ES-I3 (cell line): ENCODE results near the gene TMEM266.
"Not testable (repeated sequence)": the region's sequence is repeated elsewhere in the genome, so short reads cannot be mapped to it uniquely, and the experiment has no call there.

Experiments used
- H3K36me3 ChIP-seq: 2 replicates; pipeline ENCODE4 v1.6.1; 2013; ENCODE audit warnings: mild to moderate bottlenecking, low read length, control low read depth, moderate library complexity; ENCODE audit not compliant: insufficient read depth
- H3K4me1 ChIP-seq: 2 replicates; pipeline ENCODE4 v1.6.1; 2013; ENCODE audit warnings: mild to moderate bottlenecking, control low read depth, low read length; ENCODE audit not compliant: insufficient read depth
- H3K9ac ChIP-seq: 2 replicates; pipeline ENCODE4 v1.6.1; 2013; ENCODE audit warnings: low read depth, mild to moderate bottlenecking, low read length, moderate library complexity
- H3K9me3 ChIP-seq: 2 replicates; pipeline ENCODE4 v1.6.1; 2013; ENCODE audit warnings: mild to moderate bottlenecking, low read length, moderate library complexity; ENCODE audit not compliant: control insufficient read depth, insufficient read depth

The TMEM266 gene, protein sequence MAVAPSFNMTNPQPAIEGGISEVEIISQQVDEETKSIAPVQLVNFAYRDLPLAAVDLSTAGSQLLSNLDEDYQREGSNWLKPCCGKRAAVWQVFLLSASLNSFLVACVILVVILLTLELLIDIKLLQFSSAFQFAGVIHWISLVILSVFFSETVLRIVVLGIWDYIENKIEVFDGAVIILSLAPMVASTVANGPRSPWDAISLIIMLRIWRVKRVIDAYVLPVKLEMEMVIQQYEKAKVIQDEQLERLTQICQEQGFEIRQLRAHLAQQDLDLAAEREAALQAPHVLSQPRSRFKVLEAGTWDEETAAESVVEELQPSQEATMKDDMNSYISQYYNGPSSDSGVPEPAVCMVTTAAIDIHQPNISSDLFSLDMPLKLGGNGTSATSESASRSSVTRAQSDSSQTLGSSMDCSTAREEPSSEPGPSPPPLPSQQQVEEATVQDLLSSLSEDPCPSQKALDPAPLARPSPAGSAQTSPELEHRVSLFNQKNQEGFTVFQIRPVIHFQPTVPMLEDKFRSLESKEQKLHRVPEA

GRCh38 chr15:76059320-76060117 lies at the start of gene TMEM266:
Gene TMEM266, plus strand, starts transcription at chr15:76059985. Its CDS starts 74,279 bp downstream, at chr15:76134264.
- Histone ChIP-seq H3K9me3 (no peaks in the 10 kb centered on the region), H3K4me1 (peaks cover 18% of the 10 kb centered on the region), H3K9ac (peak within 1 kb of the TSS; percentile 60), H3K36me3 (no peaks in the 10 kb centered on the region)

DNA sequence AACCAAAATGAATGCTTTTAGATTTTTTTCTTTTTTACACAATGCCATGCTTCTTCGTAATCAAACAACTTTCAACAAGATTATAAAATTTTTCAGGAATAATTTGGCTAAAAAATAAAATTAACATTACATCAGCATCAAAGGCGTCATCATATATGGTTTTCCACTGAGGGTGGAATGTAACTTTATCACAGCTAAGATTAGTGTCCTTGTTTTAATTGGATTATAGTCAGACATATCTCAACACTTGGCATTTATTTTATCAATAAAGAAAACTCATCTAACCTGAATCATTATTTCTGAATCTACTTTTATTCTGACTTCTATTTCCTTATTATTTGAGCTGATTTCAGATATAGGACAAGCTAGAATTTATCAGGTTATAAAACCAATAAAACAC lies 49.2 kb upstream of the TMEM266 start:
- Histone ChIP-seq H3K36me3 (no peaks in the 10 kb centered on the region), H3K9me3 (no peaks in the 10 kb centered on the region), H3K9ac (no peak overlapping the region), H3K4me1 (peaks cover 3% of the 10 kb centered on the region; the same call in 1 of the 2 replicates)

GRCh38 chr15:76011627-76012551 lies 47.9 kb upstream of the TMEM266 start, which contains the start of gene NRG4:
Gene NRG4, minus strand, starts transcription at chr15:76012424. Its CDS starts 1,194 bp downstream, at chr15:76011230.
- no peak within 1 kb of the TSS for H3K9ac ChIP-seq

GRCh38 chr15:76013470-76013869 lies 46.3 kb upstream of the TMEM266 start:
- H3K36me3 ChIP-seq, H3K9me3 ChIP-seq, H3K9ac ChIP-seq, H3K4me1 ChIP-seq: not testable (repeated sequence)

More at GRCh38 chr15:76011627-76012551, 47.9 kb upstream of the TMEM266 start, which contains the start of gene NRG4:
- H3K9me3 ChIP-seq = no peaks in the 10 kb centered on the region
- no peaks in the 10 kb centered on the region for H3K36me3 ChIP-seq
- H3K4me1 ChIP-seq = 0 out of 2 replicates have a peak, but pooled peaks cover 3% of the 10 kb centered on the region

DNA sequence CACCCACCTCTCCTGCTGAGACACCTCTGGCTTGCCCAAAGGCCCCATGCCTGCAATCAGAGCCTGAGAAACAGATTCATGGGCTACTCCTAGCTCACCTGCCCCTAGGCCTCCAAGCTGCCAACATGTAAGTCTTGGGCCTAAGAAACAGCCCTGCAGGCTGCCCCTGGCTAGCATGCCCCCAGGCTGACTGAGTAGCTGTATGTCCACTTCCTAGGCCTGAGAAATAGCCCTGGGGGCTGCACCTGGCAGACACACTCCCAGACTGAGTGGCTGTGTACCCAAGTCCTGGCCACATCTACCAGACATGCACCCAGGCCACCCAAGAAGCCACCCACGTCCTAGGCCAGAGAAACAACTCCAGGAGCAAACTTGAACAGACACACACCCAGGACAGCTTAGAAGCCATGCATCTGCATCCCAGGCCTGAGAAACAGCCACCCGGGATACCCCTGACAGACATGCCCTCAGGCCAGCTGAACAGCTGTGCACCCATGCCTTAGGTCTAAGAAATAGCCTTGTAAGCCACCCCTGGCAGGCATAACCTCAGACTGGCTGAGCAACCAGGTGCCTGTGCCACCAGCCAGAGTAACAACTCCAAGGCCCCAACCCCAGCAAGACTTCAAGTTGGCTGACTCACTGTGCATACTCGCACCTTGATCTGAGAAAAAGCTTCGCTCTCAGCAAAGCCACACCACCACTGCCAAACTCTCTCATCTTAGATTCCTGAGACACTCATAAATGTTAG lies 35.6 kb upstream of the TMEM266 start:
- H3K36me3 ChIP-seq = no peaks in the 10 kb centered on the region

GRCh38 chr15:76032046-76032445 lies 27.7 kb upstream of the TMEM266 start:
- H3K36me3 ChIP-seq = no peaks in the 10 kb centered on the region
- H3K9me3 ChIP-seq = no peaks in the 10 kb centered on the region
- H3K9ac ChIP-seq = no peak overlapping the region
- no peaks in the 10 kb centered on the region; the same call in 1 of the 2 replicates for H3K4me1 ChIP-seq

More for the DNA sequence above, 35.6 kb upstream of the TMEM266 start:
- H3K4me1 ChIP-seq = no peaks in the 10 kb centered on the region
- no peak overlapping the region for H3K9ac ChIP-seq
- H3K9me3 ChIP-seq = peaks cover 7% of the 10 kb centered on the region

GRCh38 chr15:76033438-76033837 lies 26.3 kb upstream of the TMEM266 start:
- no peak overlapping the region for H3K9ac ChIP-seq
- no peaks in the 10 kb centered on the region; the same call in 1 of the 2 replicates for H3K4me1 ChIP-seq
- no peaks in the 10 kb centered on the region for H3K36me3 ChIP-seq
- no peaks in the 10 kb centered on the region for H3K9me3 ChIP-seq

- H3K4me1 ChIP-seq = no peaks in the 10 kb centered on the region; the same call in 1 of the 2 replicates
- H3K9ac ChIP-seq = no peak overlapping the region
- H3K9me3 ChIP-seq = no peaks in the 10 kb centered on the region
- no peaks in the 10 kb centered on the region for H3K36me3 ChIP-seq
These were observed 25.7 kb upstream of the TMEM266 start for GRCh38 chr15:76034111-76034510.

DNA sequence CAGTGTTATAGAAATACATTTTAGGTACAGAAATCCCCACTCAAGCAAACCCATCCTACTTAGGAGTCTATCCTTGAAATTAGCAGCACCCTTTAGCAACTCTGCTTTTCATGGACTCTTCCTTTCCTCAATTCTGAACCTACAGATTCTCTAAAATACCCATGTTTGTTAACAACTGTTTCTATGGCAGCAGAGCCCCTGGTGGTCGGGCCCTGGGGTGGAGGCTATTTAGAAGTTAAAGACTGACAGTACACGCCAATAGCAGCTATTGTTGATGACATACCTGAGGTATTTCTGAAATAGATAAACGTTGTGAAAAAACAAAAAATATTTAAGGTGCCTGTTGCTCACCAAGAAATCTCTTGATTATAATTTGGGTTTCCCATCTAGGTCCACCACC lies 24.2 kb upstream of the TMEM266 start:
- Histone ChIP-seq H3K4me1 (no peaks in the 10 kb centered on the region; the same call in 1 of the 2 replicates), H3K9me3 (no peaks in the 10 kb centered on the region), H3K9ac (no peak overlapping the region), H3K36me3 (no peaks in the 10 kb centered on the region)

DNA sequence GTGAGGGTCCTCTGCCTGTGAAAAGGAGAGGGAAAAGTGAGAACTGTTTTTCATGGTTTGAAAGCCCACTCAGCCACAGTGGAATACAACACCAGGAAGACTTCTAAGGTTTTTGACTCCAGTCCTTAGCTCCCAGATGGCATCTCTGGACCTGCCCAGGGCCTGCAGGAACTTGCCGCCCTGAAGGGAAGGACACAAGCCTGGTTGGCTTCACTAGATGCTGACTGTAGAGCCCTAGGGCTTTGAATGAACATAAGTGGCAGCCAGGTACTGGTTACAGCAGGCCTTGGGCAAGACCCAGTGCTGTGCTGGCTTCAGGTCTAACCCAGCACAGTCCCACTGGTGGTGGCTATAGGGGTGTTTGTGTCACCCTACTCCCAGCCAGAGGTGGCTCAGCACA lies 21.3 kb upstream of the TMEM266 start:
- H3K9me3 ChIP-seq = no peaks in the 10 kb centered on the region
- H3K4me1 ChIP-seq = no peaks in the 10 kb centered on the region; the same call in 1 of the 2 replicates
- H3K36me3 ChIP-seq = no peaks in the 10 kb centered on the region
- H3K9ac ChIP-seq = no peak overlapping the region

DNA sequence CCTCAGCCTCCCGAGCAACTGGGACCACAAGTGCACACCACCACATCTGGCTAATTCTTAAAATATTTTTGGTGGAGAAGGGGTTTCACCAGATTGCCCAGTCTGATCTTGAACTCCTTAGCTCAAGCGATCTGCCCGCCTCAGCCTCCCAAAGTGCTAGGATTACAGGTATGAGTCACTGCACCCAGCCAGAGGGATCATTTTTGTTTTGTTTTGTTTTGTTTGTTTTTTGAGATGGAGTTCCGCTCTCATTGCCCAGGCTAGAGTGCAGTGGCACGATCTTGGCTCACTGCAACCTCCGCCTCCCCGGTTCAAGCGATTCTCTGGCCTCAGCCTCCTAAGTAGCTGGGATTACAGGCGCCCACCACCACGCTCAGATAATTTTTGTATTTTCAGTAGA lies 5.6 kb upstream of the TMEM266 start:
- not testable (repeated sequence) for H3K9ac ChIP-seq, H3K36me3 ChIP-seq, H3K9me3 ChIP-seq
- peaks cover 15% of the 10 kb centered on the region; the same call in 1 of the 2 replicates for H3K4me1 ChIP-seq

DNA sequence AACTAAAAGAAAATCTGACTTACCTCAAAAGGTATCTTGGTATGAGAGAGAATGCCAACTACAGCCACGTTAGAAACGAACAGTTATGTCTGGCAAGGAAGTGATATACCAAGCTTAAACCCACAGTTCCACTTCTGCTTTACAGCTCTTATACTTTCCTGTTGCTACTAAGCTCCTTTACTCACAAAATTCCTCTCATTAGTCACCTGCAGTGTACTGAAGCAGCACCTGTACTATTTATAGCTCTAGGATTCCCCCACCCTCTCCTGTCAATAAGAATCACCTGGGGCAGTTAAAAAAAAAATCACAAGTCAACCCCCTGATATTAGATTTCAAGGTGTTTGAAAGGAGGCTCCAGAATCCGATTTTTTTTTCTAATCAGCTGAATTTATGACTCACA lies 2.9 kb upstream of the TMEM266 start:
- no peaks in the 10 kb centered on the region for H3K9me3 ChIP-seq
- H3K4me1 ChIP-seq = peaks cover 15% of the 10 kb centered on the region; the same call in 1 of the 2 replicates
- H3K9ac ChIP-seq = peak overlapping the region; percentile 38; the same call in 1 of the 2 replicates
- no peaks in the 10 kb centered on the region for H3K36me3 ChIP-seq
